Spinal cord (tissue), 10 donors: Measurements from ENCODE around the gene GRIK4. TPM values are rescaled to one million over a fixed set of nuclear protein-coding genes. Genes with fewer than 3 reads are reported as not detected.

Experiments used
- DNase-seq, 6 donors: peaks; one replicate each; pipeline versions ENCODE4 v3.0.0 to v3.0.0-alpha.2; 2013 to 2015; ENCODE audit warnings: low spot score in 6 of 6, low read depth in 4 of 6
- H3K27ac ChIP-seq: one replicate; pipeline ENCODE4 v1.5.1; 2013; ENCODE audit warnings: low read depth, low read length, control low read depth
- H3K27me3 ChIP-seq: one replicate; pipeline ENCODE4 v1.6.1; 2013; ENCODE audit warnings: low read length; ENCODE audit not compliant: control insufficient read depth, insufficient read depth
- H3K36me3 ChIP-seq: one replicate; pipeline ENCODE4 v1.6.1; 2013; ENCODE audit warnings: low read length; ENCODE audit not compliant: control insufficient read depth, insufficient read depth
- H3K4me1 ChIP-seq: one replicate; pipeline ENCODE4 v1.6.1; 2013; ENCODE audit warnings: low read length; ENCODE audit not compliant: control insufficient read depth, insufficient read depth
- H3K4me3 ChIP-seq: one replicate; pipeline ENCODE4 v1.5.1; 2013; ENCODE audit warnings: low read depth, low read length, control low read depth
- H3K9me3 ChIP-seq: one replicate; pipeline ENCODE4 v1.6.1; 2013; ENCODE audit warnings: low read length; ENCODE audit not compliant: control insufficient read depth, insufficient read depth
- WGBS: methylation state at CpG from one replicate; pipeline ENCODE4 v1.1.5; 2013; ENCODE audit warnings: missing lambda C conversion rate; ENCODE audit not compliant: insufficient coverage; 5-methylcytosine and 5-hydroxymethylcytosine counted together
- polyA plus RNA-seq, 2 donors: library from polyadenylated mRNA; unstranded; fragments of 120-200 nt; gene quantifications; one replicate each; pipeline ENCODE4 v1.2.1, GENCODE V29; 2013; ENCODE audit not compliant: insufficient read length in 2 of 2
- total RNA-seq, 2 donors: library from RNA; depleted of rRNA in 1 of 2; stranded (reverse); fragments of 120-200 nt in 1 of 2; fragments of >200 nt in 1 of 2; gene quantifications; one replicate each; pipeline versions ENCODE4 v1.2.3 to v1.2.4, GENCODE V29; 2013 to 2014
- donor health status: healthy.

Gene GRIK4
- total and polyA plus RNA-seq, 4 donors = 5.2 to 23.2 (median 12.3) TPM

DNA sequence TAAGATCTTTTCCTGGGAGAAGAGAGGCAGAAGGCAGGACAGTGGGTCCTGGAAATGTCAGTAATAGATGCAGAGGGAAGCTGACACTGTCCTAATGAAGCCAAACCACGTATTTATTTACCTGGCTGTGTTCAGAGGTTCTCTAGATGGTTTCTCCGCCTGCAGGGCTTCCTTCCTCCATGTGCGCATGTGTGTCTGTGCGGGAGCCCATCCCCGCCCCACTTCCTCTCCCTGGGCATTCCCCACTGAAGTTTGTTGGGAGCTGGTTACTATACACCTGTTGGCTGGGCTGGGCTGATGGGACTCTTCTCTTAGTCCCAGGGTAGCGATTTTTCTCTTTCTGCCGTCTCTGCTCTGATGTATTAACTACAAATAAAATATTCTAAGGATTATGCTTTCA, 307.5 kb downstream of the GRIK4 start:
- Histone ChIP-seq H3K9me3 (no peaks in the 10 kb centered on the region), H3K27me3 (no peaks in the 10 kb centered on the region), H3K27ac (no peak overlapping the region), H3K4me3 (no peak overlapping the region), H3K36me3 (peaks cover 9% of the 10 kb centered on the region), H3K4me1 (peaks cover 48% of the 10 kb centered on the region)
- no CpG with 5 or more reads among the region's 7 CpGs for WGBS
- no peak for DNase-seq

DNA sequence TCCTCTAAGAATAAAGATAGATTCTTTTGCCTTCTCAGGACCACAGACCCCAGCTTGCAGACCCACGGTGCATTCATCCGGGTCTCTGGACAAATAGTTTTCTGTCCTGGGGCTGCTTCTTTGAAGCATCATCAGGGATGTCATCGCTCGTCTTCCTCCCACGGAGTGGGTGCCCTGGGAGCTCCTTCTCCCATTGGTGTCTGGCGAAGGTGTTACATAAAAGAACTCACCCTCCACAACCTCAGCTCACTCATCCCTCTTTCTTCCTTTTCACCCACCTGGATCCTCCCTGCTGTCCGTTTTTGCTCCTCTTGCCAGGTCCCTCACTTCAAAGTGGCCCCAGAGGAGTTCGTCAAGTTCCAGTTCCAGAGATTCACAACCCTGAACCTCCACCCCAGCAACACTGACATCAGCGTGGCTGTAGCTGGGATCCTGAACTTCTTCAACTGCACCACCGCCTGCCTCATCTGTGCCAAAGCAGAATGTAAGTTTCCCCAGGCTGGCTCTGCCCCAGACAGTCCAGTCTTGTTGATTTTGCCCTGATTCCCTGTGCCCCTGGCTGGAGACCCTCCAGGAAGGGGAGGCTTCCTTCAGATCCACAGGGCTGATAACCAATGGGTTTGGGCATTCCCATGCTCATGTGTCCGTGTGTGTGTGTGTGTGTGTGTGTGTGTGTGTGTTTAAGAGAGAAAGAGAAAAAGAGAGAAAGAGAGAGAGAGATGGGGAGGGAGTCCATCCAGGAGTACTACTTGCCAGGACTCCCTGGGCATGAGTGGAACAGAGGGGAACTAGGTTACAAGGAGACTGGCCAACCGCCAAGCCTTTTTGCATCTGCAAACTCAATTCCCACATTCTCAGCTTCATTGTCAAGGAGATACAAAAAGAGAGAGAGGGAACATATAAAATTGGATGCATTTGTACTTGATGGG, 308.2 kb downstream of the GRIK4 start:
- Histone ChIP-seq H3K27ac (no peak overlapping the region), H3K9me3 (no peaks in the 10 kb centered on the region), H3K4me1 (peaks cover 45% of the 10 kb centered on the region), H3K4me3 (no peak overlapping the region), H3K27me3 (no peaks in the 10 kb centered on the region), H3K36me3 (peaks cover 9% of the 10 kb centered on the region)
- peak in 3 of 6 donors; percentile 57 to 88 (median 83) for DNase-seq
- WGBS = 54% methylated on average over 10 of the region's 12 CpGs

DNA sequence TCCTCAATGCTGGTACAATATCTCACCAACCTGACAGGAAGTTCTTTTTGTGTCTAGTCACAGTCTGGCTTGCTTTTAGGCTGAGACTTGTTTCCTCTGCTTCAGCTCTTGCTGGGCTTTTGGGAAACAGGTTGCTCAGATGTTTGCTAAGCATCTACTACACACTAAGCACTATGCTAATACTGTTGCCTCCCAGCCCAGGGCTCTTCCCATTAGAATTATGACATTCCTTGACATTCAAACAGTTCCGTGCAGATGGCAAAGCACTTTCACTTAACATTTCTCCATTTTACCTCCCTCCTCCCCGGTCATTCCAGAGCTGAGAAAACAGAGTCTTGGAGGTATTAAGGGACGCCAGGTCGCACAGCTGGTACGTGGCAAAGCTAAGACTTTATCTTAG, 311.6 kb downstream of the GRIK4 start:
- Histone ChIP-seq H3K4me1 (peaks cover 27% of the 10 kb centered on the region), H3K4me3 (no peak overlapping the region), H3K27ac (no peak overlapping the region), H3K36me3 (peaks cover 3% of the 10 kb centered on the region), H3K27me3 (no peaks in the 10 kb centered on the region), H3K9me3 (no peaks in the 10 kb centered on the region)
- 75% methylated on average over 1 of the region's 5 CpGs for WGBS
- DNase-seq = no peak

DNA sequence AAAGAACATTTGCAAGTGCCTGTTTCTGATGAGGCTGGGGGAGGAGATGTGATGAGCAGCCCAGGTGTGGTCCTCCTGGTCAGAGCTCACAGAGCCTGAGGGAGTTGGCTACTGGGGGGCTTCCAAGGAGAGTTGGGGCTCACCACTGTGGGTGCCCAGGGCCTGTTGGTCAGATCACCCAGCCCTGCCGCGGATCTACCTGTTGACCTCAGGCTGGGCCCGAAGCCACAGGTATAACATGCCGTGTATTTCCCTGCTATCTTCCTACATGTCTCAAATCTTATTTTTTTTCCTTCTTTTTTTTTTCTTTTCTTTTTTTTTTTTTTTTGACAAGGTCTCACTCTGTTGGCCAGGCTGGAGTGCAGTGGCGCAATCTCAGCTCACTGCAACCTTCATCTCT, 312.7 kb downstream of the GRIK4 start:
- DNase-seq = no peak
- Histone ChIP-seq H3K4me1 (peaks cover 35% of the 10 kb centered on the region), H3K4me3 (no peak overlapping the region), H3K9me3 (no peaks in the 10 kb centered on the region), H3K36me3 (peaks cover 3% of the 10 kb centered on the region), H3K27me3 (no peaks in the 10 kb centered on the region), H3K27ac (no peak overlapping the region)
- WGBS = 96% methylated on average over 4 of the region's 5 CpGs

DNA sequence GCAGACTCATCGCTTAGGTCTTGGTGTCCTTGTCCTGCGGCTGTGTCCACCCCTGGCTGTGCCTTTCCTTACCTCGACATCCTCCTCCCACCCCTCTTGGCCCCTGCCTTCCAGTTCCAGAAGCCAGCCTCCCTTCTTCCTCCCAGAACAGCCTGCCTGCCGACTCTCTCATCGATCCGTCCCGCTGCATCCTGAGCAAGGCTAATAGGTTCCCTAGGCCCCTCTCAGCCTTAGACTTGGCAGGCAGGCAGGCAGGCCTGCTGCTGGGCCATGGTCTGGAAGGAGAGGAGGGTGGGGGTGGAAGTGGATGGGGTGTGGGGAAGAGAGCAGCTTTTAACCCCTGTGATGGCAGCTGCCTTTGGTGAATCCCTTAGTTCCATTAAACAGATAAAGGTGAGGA, 315.6 kb downstream of the GRIK4 start:
- Histone ChIP-seq H3K36me3 (peaks cover 3% of the 10 kb centered on the region), H3K27me3 (no peaks in the 10 kb centered on the region), H3K4me3 (no peak overlapping the region), H3K27ac (no peak overlapping the region), H3K9me3 (no peaks in the 10 kb centered on the region), H3K4me1 (peaks cover 52% of the 10 kb centered on the region)
- 32% methylated on average over 7 of the region's 7 CpGs for WGBS
- peak in 1 of 6 donors; percentile 69 for DNase-seq

DNA sequence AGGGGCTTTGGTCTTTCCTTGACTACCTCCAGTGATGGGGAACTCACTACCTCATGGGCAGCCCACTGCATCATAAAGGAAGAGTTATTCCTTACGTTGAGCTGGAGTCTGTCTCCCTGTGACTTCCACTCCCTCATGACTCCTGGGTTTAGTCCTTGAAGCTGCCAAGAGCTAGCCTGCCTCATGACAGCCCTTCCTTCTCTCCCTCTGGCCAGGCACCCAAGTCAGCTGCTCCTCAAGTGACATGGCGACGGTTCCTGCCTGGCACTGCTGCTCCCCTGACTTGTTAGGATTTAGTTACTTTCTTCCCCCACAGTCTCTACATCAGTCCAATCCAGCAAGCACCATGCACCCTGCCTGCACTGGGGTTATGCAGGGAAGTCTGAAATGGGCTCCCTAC, 316.3 kb downstream of the GRIK4 start:
- DNase-seq = no peak
- 69% methylated on average over 3 of the region's 3 CpGs for WGBS
- Histone ChIP-seq H3K4me3 (no peak overlapping the region), H3K36me3 (peaks cover 3% of the 10 kb centered on the region), H3K27me3 (no peaks in the 10 kb centered on the region), H3K27ac (no peak overlapping the region), H3K4me1 (peaks cover 58% of the 10 kb centered on the region), H3K9me3 (no peaks in the 10 kb centered on the region)

DNA sequence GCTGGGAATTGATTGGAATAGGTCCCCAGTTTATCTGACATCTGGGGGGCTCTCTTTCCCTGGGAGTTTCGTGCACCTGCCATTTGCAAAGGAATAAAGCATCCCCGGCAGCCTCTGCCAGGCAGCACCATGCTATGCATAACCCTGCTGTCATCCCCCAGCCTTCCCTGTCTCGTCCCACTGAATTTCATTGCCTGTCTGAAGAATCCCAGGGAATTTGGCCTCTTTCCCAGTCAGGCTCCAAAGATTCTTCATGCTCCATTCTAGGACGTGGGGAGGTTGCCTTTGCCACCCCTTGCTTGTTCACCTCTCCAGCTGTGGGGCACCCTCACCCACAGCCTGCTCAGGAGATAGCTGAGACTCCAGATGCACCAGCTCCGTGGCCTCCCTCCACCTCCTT, 317.3 kb downstream of the GRIK4 start:
- Histone ChIP-seq H3K36me3 (no peaks in the 10 kb centered on the region), H3K4me3 (no peak overlapping the region), H3K27ac (no peak overlapping the region), H3K4me1 (peaks cover 64% of the 10 kb centered on the region), H3K27me3 (no peaks in the 10 kb centered on the region), H3K9me3 (no peaks in the 10 kb centered on the region)
- DNase-seq = peak in 2 of 6 donors; percentile 55 to 79
- WGBS = 21% methylated on average over 4 of the region's 5 CpGs

DNA sequence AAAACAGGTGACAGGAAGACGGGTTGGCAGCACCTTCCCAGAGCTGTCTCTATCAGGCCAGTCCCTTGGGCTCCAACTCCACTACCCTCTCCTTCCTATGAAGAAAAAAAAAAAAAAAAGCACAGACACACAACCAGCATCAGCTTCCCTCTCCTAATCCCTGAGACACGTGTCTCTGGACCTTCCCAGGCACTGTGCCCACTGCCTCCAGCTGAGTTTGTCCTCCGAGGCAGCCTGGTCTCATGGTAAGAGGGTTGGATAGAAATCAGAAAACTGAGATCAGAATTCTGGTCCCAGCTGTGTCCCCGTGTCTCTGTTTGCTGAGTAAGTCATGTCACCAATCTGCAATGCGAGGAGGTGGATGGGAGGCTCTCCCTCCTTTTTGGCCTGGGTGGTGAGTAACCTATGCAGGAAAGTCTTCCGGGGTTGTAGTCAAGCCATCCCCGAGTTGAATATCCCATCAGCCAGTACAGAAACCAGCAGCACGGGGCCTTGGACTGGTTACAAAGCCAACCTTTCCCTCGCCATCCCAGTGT, 318.6 kb downstream of the GRIK4 start:
- H3K4me1 ChIP-seq = peaks cover 71% of the 10 kb centered on the region
- no peak overlapping the region for H3K4me3 ChIP-seq
- no peaks in the 10 kb centered on the region for H3K36me3 ChIP-seq
- 46% methylated on average over 3 of the region's 9 CpGs for WGBS
- no peaks in the 10 kb centered on the region for H3K27me3 ChIP-seq
- H3K27ac ChIP-seq = peak overlapping the region; percentile 37
- peak in 2 of 6 donors; percentile 61 to 69 for DNase-seq
- H3K9me3 ChIP-seq = no peaks in the 10 kb centered on the region

DNA sequence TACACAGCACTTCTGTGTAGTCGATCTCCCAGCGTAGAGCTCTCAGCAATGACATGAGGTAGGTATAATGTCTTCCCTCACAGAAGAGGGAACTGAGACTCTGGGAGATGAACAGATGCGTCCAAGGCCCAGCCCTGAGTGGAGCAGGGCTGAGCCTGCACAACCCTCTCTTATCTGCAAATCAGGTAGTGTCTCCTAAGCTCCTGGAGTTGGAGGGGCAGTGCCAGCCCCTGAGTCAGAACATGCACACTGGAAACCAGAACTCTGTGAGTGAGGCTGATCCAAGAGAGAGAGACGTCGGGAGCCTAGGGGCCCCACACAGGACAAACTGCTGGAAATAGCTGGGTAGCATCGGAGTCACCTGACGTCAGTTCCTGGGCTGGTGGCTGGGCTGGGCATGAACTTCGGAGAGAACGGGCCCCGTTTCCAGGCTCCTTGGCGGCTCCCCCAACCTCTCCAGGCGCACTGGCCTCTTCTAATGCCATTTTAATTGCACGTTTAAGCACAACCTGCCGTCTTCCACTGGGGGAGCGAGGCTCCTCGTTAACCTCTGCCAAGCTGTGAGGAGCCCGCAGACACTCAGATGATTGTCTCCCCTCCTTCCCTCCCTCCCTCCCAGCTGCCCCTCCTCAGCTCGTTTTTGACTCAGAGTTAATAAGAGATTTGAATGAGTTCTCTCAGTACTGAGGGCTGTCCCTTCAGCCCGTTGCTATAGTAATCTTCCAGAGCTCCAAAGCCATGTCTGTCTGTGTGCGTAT, 321.1 kb downstream of the GRIK4 start:
- peaks cover 69% of the 10 kb centered on the region for H3K4me1 ChIP-seq
- 12% methylated on average over 18 of the region's 20 CpGs for WGBS
- DNase-seq = peak in 5 of 6 donors; percentile 64 to 94 (median 71)
- H3K4me3 ChIP-seq = no peak overlapping the region
- H3K9me3 ChIP-seq = no peaks in the 10 kb centered on the region
- no peaks in the 10 kb centered on the region for H3K27me3 ChIP-seq
- H3K36me3 ChIP-seq = no peaks in the 10 kb centered on the region
- peak overlapping the region; percentile 79 for H3K27ac ChIP-seq
